Lower lobe of right lung (tissue), 2 donors: ENCODE measurements around the gene TSACC. TPM values are rescaled to one million over a fixed set of nuclear protein-coding genes. Genes with fewer than 3 reads are reported as not detected.
"Not testable (repeated sequence)": the region's sequence is repeated elsewhere in the genome, so short reads cannot be mapped to it uniquely, and the experiment has no call there.

ENCODE experiments used
- ATAC-seq, 2 donors: fragments of 200-7000 bp; cut with Tn5 transposase; one replicate each; pipeline ENCODE4 v1.9.1; 2020 to 2022; ENCODE audit warnings: mild to moderate bottlenecking in 2 of 2, moderate library complexity in 2 of 2
- DNase-seq: peaks from one replicate; pipeline ENCODE4 v3.0.0-alpha.2; 2020
- H3K27ac ChIP-seq: fragments of 200-600 bp; one replicate; pipeline ENCODE4 v1.8.0; 2022
- H3K27me3 ChIP-seq: fragments of 200-600 bp; one replicate; pipeline ENCODE4 v1.8.0; 2022; ENCODE audit warnings: low read depth
- H3K36me3 ChIP-seq: fragments of 200-600 bp; one replicate; pipeline ENCODE4 v1.8.0; 2022; ENCODE audit warnings: mild to moderate bottlenecking
- H3K4me1 ChIP-seq: fragments of 200-600 bp; one replicate; pipeline ENCODE4 v1.8.0; 2022
- H3K4me3 ChIP-seq: fragments of 200-600 bp; one replicate; pipeline ENCODE4 v1.8.0; 2022; ENCODE audit warnings: mild to moderate bottlenecking
- H3K9me3 ChIP-seq: fragments of 200-600 bp; one replicate; pipeline ENCODE4 v1.8.0; 2022
- CTCF ChIP-seq: fragments of 200-600 bp; IDR thresholded peaks from one replicate; pipeline ENCODE4 v1.8.0; 2022; ENCODE audit warnings: antibody characterized with exemption, mild to moderate bottlenecking
- intact Hi-C: fragments of 100-400 bp; cut with DNase I; formaldehyde crosslinking; loops from one replicate; pipeline ENCODE4 v1.11.0; 2022
- total RNA-seq: library from RNA; stranded (reverse); fragmentation: NEBNext Ultra II Directional; extraction: Animal tissue kit (Norgen Biotek cat#: 25700); gene quantifications from one replicate; pipeline ENCODE4 v1.2.1, GENCODE V29; 2021
- donor health status: DM: no; HTN: yes; CAD: no; lungs with severe emphysema.

TSACC gene
- total RNA-seq, 1 donor from 2014 or later: not detected

- no peak overlapping the region for H3K27ac ChIP-seq
- H3K4me3 ChIP-seq: no peak overlapping the region
- no peak for TF ChIP-seq CTCF
- intact Hi-C loops: no loop called here
- H3K27me3 ChIP-seq: peaks cover 7% of the 10 kb centered on the region
- no peaks in the 10 kb centered on the region for H3K9me3 ChIP-seq
- DNase-seq (no peak), ATAC-seq (no peak)
- H3K4me1 ChIP-seq: no peaks in the 10 kb centered on the region
- no peaks in the 10 kb centered on the region for H3K36me3 ChIP-seq
Observed at GRCh38 chr1:156347331-156347730, 9.0 kb downstream of the TSACC start.

- ATAC-seq, intact Hi-C loops, DNase-seq, H3K4me1 ChIP-seq, H3K4me3 ChIP-seq, H3K9me3 ChIP-seq, H3K36me3 ChIP-seq, H3K27ac ChIP-seq: not testable (repeated sequence)
- H3K27me3 ChIP-seq: peaks cover 16% of the 10 kb centered on the region
Observed at GRCh38 chr1:156352481-156352880, 14.2 kb downstream of the TSACC start.

- Histone ChIP-seq H3K9me3 (no peaks in the 10 kb centered on the region), H3K4me3 (no peak overlapping the region), H3K27me3 (peaks cover 24% of the 10 kb centered on the region), H3K36me3 (no peaks in the 10 kb centered on the region), H3K4me1 (no peaks in the 10 kb centered on the region), H3K27ac (no peak overlapping the region)
- intact Hi-C loops: no loop called here
- no peak for TF ChIP-seq CTCF
- ATAC-seq: peak in 1 of 2 donors; percentile 28
- no peak for DNase-seq
Observed at GRCh38 chr1:156356262-156356874, 18.0 kb downstream of the TSACC start.

GRCh38 chr1:156356875-156357534, 18.7 kb downstream of the TSACC start:
- Histone ChIP-seq H3K27me3 (peaks cover 24% of the 10 kb centered on the region), H3K4me3 (no peak overlapping the region), H3K27ac (no peak overlapping the region), H3K4me1 (no peaks in the 10 kb centered on the region), H3K36me3 (no peaks in the 10 kb centered on the region), H3K9me3 (no peaks in the 10 kb centered on the region)
- peak; percentile 93 to 96 for ATAC-seq
- intact Hi-C loops: no loop called here
- DNase-seq: peak; percentile 70
- TF ChIP-seq CTCF: peak; percentile 62

GRCh38 chr1:156357977-156358376, 19.7 kb downstream of the TSACC start:
- intact Hi-C loops: no loop called here
- H3K4me1 ChIP-seq: no peaks in the 10 kb centered on the region
- H3K9me3 ChIP-seq: no peaks in the 10 kb centered on the region
- no peak for TF ChIP-seq CTCF
- H3K36me3 ChIP-seq: no peaks in the 10 kb centered on the region
- H3K27ac ChIP-seq: no peak overlapping the region
- DNase-seq (no peak), ATAC-seq (no peak)
- H3K4me3 ChIP-seq: no peak overlapping the region
- peaks cover 24% of the 10 kb centered on the region for H3K27me3 ChIP-seq

- peaks cover 26% of the 10 kb centered on the region for H3K27me3 ChIP-seq
- no peak for ATAC-seq
- no peaks in the 10 kb centered on the region for H3K4me1 ChIP-seq
- H3K9me3 ChIP-seq: no peaks in the 10 kb centered on the region
- DNase-seq: no peak
- no peak overlapping the region for H3K4me3 ChIP-seq
- no peak overlapping the region for H3K27ac ChIP-seq
- no peak for TF ChIP-seq CTCF
- intact Hi-C loops: no loop called here
- H3K36me3 ChIP-seq: no peaks in the 10 kb centered on the region
Observed at GRCh38 chr1:156358641-156359040, 20.3 kb downstream of the TSACC start.
